NB4 (cell line): ENCODE results near the gene ELAPOR1.

Source experiments
- DNase-seq: peaks from one replicate; pipeline ENCODE4 v3.0.0; 2010; ENCODE audit warnings: low read depth
- H3K4me3 ChIP-seq: one replicate; pipeline ENCODE4 v1.5.1; 2011; ENCODE audit warnings: mild to moderate bottlenecking, low read depth, low read length, moderate library complexity
- MYC ChIP-seq: IDR thresholded peaks from 2 replicates; pipeline ENCODE4 v1.6.1; 2011; ENCODE audit warnings: low read depth, low read length
- POLR2A ChIP-seq: IDR thresholded peaks from 2 replicates; pipeline ENCODE4 v1.6.1; 2011; ENCODE audit warnings: mild to moderate bottlenecking; ENCODE audit not compliant: insufficient read length; ENCODE audit errors: extremely low read depth
- TF ChIP-seq, protein P1 (sequence below): IDR thresholded peaks from 2 replicates; pipeline ENCODE4 v1.6.1; 2011; ENCODE audit warnings: low read depth, low read length
- TF ChIP-seq, protein P2 (sequence below): IDR thresholded peaks from one replicate; pipeline ENCODE4 v1.5.1; 2012; ENCODE audit warnings: low read depth, low read length

Gene ELAPOR1, protein sequence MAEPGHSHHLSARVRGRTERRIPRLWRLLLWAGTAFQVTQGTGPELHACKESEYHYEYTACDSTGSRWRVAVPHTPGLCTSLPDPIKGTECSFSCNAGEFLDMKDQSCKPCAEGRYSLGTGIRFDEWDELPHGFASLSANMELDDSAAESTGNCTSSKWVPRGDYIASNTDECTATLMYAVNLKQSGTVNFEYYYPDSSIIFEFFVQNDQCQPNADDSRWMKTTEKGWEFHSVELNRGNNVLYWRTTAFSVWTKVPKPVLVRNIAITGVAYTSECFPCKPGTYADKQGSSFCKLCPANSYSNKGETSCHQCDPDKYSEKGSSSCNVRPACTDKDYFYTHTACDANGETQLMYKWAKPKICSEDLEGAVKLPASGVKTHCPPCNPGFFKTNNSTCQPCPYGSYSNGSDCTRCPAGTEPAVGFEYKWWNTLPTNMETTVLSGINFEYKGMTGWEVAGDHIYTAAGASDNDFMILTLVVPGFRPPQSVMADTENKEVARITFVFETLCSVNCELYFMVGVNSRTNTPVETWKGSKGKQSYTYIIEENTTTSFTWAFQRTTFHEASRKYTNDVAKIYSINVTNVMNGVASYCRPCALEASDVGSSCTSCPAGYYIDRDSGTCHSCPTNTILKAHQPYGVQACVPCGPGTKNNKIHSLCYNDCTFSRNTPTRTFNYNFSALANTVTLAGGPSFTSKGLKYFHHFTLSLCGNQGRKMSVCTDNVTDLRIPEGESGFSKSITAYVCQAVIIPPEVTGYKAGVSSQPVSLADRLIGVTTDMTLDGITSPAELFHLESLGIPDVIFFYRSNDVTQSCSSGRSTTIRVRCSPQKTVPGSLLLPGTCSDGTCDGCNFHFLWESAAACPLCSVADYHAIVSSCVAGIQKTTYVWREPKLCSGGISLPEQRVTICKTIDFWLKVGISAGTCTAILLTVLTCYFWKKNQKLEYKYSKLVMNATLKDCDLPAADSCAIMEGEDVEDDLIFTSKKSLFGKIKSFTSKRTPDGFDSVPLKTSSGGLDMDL

DNA sequence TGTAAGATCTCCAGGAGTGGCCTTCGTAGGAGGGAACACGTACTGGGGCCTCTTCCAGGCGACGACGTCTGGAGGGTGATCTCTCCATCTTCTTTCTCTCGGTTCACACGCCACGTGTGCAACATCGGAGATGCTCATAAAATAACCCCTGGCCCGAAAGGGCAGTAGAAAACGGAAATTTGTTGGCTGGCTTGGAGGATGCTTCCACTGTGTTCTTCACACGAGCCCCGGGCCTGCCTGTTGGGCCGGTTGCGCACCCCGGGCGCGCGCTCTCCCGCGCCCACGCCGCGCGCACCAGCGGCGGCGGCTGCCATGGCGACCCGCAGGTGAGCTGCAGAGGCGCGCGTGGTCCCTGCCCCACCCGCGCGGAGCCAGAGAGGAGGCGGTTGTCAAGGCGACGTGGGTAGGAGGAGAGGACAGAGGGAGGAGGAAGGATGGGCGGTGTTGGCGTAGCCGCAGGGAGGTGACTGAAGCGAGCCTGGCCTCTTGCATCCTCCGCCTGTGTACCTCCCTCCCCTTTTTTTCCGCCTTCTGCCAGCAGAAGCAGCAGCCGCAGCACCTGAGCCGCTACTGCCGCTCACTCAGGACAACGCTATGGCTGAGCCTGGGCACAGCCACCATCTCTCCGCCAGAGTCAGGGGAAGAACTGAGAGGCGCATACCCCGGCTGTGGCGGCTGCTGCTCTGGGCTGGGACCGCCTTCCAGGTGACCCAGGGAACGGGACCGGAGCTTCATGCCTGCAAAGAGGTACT is at the start of gene ELAPOR1:
Gene ELAPOR1, plus strand, starts transcription at position 526 of the 752 bp plus-strand sequence. Its CDS starts 69 bp downstream, at position 595.
- no peak within 1 kb of the TSS for H3K4me3 ChIP-seq
- TF ChIP-seq, protein P1, sequence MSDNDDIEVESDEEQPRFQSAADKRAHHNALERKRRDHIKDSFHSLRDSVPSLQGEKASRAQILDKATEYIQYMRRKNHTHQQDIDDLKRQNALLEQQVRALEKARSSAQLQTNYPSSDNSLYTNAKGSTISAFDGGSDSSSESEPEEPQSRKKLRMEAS: no peak
- TF ChIP-seq POLR2A (no peak), MYC (no peak)
- TF ChIP-seq, protein P2, sequence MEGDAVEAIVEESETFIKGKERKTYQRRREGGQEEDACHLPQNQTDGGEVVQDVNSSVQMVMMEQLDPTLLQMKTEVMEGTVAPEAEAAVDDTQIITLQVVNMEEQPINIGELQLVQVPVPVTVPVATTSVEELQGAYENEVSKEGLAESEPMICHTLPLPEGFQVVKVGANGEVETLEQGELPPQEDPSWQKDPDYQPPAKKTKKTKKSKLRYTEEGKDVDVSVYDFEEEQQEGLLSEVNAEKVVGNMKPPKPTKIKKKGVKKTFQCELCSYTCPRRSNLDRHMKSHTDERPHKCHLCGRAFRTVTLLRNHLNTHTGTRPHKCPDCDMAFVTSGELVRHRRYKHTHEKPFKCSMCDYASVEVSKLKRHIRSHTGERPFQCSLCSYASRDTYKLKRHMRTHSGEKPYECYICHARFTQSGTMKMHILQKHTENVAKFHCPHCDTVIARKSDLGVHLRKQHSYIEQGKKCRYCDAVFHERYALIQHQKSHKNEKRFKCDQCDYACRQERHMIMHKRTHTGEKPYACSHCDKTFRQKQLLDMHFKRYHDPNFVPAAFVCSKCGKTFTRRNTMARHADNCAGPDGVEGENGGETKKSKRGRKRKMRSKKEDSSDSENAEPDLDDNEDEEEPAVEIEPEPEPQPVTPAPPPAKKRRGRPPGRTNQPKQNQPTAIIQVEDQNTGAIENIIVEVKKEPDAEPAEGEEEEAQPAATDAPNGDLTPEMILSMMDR: no peak
- no peak for DNase-seq

DNA sequence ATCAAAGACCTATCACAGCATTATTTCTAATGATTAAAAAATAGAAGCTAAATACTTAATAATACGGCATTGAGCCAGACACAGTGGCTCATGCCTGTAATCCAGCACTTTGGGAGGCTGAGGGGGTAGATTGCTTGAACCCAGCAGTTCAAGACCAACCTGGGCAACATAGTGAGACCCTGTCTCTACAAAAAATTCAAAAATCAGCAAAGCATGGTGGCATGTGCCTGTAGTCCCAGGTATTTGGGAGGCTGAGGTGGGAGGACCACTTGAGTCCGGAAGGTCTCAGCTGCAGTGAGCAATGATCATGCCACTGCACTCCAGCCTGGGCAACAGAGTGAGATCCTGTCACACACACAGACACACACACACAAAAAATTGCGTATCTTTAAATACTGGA is 48.8 kb upstream of the ELAPOR1 start:
- no peak overlapping the region for H3K4me3 ChIP-seq
- no peak for DNase-seq
- TF ChIP-seq, protein P2: no peak
- TF ChIP-seq POLR2A: no peak
- TF ChIP-seq, protein P1: no peak
- TF ChIP-seq MYC: no peak

DNA sequence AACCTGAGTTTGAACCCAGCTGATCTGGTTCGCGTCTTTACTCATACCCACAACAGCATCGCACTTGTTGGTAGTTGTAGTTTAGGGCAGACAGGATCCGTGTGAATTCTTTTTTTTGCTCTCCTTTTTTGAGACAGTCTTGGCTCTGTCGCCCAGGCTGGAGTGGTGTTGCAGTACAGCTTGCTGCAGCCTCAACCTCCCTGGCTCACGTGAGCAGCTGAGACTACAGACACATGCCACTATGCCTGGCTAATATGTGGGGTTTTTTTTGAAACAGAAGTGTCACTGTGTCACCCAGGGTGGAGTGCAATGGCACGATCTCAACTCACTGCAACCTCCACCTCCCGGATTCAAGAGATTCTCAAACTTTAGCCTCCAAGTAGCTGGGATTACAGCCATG is 46.0 kb upstream of the ELAPOR1 start:
- TF ChIP-seq, protein P1: no peak
- TF ChIP-seq, protein P2: no peak
- TF ChIP-seq MYC: no peak
- TF ChIP-seq POLR2A: no peak
- H3K4me3 ChIP-seq: no peak overlapping the region
- DNase-seq: no peak

DNA sequence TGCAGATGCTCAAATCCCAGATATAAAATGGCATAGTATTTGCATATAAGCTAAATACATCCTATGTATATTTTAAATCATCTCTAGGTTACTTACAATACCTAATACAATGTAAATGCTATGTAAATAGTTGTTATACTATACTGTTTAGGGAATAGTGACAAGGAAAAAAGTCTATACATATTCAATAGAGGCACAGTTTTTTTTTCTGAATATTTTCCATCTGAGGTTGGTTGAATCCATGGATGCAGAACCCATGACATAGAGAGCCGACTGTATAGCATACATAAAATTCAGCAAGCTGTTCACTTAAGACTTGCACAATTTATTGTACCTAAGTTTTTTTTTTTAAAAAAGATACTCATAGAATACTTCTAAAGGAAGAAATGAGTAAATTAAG is 44.6 kb upstream of the ELAPOR1 start:
- DNase-seq: no peak
- H3K4me3 ChIP-seq: no peak overlapping the region
- TF ChIP-seq POLR2A: no peak
- no peak for TF ChIP-seq MYC
- TF ChIP-seq, protein P2: no peak
- TF ChIP-seq, protein P1: no peak
